Caco-2 (cell line): ENCODE data around the gene SPPL3. TPM values are rescaled to one million over a fixed set of nuclear protein-coding genes. Genes with fewer than 3 reads are reported as not detected.
A peak's percentile ranks its signal among the peaks of the same experiment; 100 is the strongest.

ENCODE experiments used
- BruUV-seq: library from RNA; stranded (reverse); fragments of 400-500 nt; replicated peaks from 2 replicates; lab custom pipeline; 2021; lab: Mats Ljungman, UMichigan
- CTCF ChIA-PET: fragments of 300-600 bp; sonication (Branson Sonifier 250); formaldehyde crosslinking; loops from one replicate; lab custom pipeline; 2022; ENCODE audit warnings: antibody characterized with exemption; lab: Charles Lee
- POLR2A ChIA-PET: fragments of 300-600 bp; sonication (Branson Sonifier 250); formaldehyde crosslinking; loops from one replicate; lab custom pipeline; 2022; ENCODE audit warnings: antibody characterized with exemption; lab: Charles Lee
- DNase-seq, 2 experiments: peaks; one replicate each; pipeline versions ENCODE4 v3.0.0 to v3.0.0-alpha.2; 2020 to 2022
- H3K27me3 ChIP-seq: replicated peaks from 2 replicates; pipeline ENCODE4 v1.6.0; 2011; ENCODE audit warnings: low read length; ENCODE audit not compliant: control insufficient read depth, insufficient read depth
- H3K36me3 ChIP-seq: 2 replicates; pipeline ENCODE4 v1.5.1; 2011; ENCODE audit warnings: low read length; ENCODE audit not compliant: control insufficient read depth, insufficient read depth
- H3K4me1 ChIP-seq: fragments of 250-450 bp; sonication (Bioruptor Pico); 2 replicates; pipeline ENCODE4 v1.5.1; 2020; ENCODE audit warnings: mild to moderate bottlenecking
- H3K4me3 ChIP-seq: 2 replicates; pipeline ENCODE4 v1.5.1; 2011; ENCODE audit warnings: low read depth, mild to moderate bottlenecking, control low read depth, low read length
- H3K9me3 ChIP-seq: fragments of 250-450 bp; sonication (Bioruptor Pico); 2 replicates; pipeline ENCODE4 v1.5.1; 2020; ENCODE audit warnings: mild to moderate bottlenecking, moderate library complexity
- H3K27ac Mint-ChIP-seq: one replicate; pipeline ENCODE4 v1.8.0; 2022; ENCODE audit warnings: mixed read lengths; ENCODE audit not compliant: unreplicated experiment
- H3K27me3 Mint-ChIP-seq: one replicate; pipeline ENCODE4 v1.8.0; 2022; ENCODE audit warnings: mixed read lengths; ENCODE audit not compliant: insufficient read depth, unreplicated experiment
- H3K36me3 Mint-ChIP-seq: one replicate; pipeline ENCODE4 v1.8.0; 2022; ENCODE audit warnings: mild to moderate bottlenecking, mixed read lengths; ENCODE audit not compliant: insufficient read depth, unreplicated experiment
- H3K4me1 Mint-ChIP-seq: one replicate; pipeline ENCODE4 v1.8.0; 2022; ENCODE audit warnings: low read depth, mixed read lengths; ENCODE audit not compliant: unreplicated experiment
- H3K4me3 Mint-ChIP-seq: one replicate; pipeline ENCODE4 v1.8.0; 2022; ENCODE audit warnings: mild to moderate bottlenecking, moderate library complexity, mixed read lengths; ENCODE audit not compliant: unreplicated experiment
- H3K9me3 Mint-ChIP-seq: one replicate; pipeline ENCODE4 v1.8.0; 2022; ENCODE audit warnings: mixed read lengths; ENCODE audit not compliant: unreplicated experiment
- CTCF ChIP-seq, 2 experiments: fragments of 200-600 bp in 1 of 2; IDR thresholded peaks; 1 replicate in 1 of 2; 2 replicates in 1 of 2; pipeline versions ENCODE4 v1.5.1 to v1.8.0; 2011 to 2022; ENCODE audit warnings: antibody characterized with exemption in 1 of 2, control low read depth in 1 of 2, inconsistent platforms in 1 of 2, low read depth in 1 of 2, low read length in 1 of 2, mild to moderate bottlenecking in 1 of 2, moderate library complexity in 1 of 2; ENCODE audit not compliant: insufficient read depth in 1 of 2, severe bottlenecking in 1 of 2, unreplicated experiment in 1 of 2
- intact Hi-C: fragments of 100-400 bp; cut with micrococcal nuclease; formaldehyde crosslinking; loops from one replicate; pipeline ENCODE4 v1.10.0; 2022; ENCODE audit not compliant: unreplicated experiment
- total RNA-seq: library from RNA; stranded (reverse); gene quantifications from 2 replicates; pipeline ENCODE4 v1.2.3, GENCODE V29; 2022

Gene SPPL3
- total RNA-seq, 1 experiment from 2014 or later: 63.4 TPM

DNA sequence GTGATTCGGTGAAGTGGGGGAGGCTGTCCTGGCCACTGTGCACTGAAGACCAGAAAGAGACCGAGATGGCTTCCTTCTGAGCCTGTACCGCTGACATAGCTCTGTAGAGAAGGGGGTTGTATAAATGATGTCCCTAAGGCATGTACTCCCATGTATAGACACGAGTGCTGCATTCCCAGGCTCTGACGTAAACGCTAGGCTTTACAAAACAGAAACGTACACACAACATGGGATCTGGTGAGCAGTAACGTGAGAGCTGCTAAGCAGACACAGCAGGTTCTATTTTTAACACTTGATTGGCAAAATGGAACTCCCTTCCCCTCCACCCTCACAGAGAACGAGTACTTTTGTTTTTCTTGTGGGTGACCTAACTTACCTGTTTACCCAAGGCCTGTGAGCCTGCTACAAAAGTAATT lies 142.6 kb downstream of the SPPL3 start:
- H3K4me1 ChIP-seq: no peaks in the 10 kb centered on the region
- H3K4me3 Mint-ChIP-seq: no peak overlapping the region
- H3K9me3 ChIP-seq: no peaks in the 10 kb centered on the region
- no peak overlapping the region for H3K4me3 ChIP-seq
- no peak for DNase-seq
- no peaks in the 10 kb centered on the region for H3K4me1 Mint-ChIP-seq
- no peaks in the 10 kb centered on the region for H3K9me3 Mint-ChIP-seq
- no peaks in the 10 kb centered on the region for H3K27me3 Mint-ChIP-seq
- ChIA-PET CTCF (no interaction called here), POLR2A (interaction anchor here (0.6 kb wide), 1 partner anchor 180 kb away, joined by 3 read pairs; the partner anchor contains the start of gene POP5)
- H3K36me3 Mint-ChIP-seq: peaks cover 53% of the 10 kb centered on the region
- no peak for TF ChIP-seq CTCF (IDR thresholded peaks at IDR 0.05; ENCODE audit: insufficient read depth in 1 of 2, low read depth in 1 of 2, low read length in 1 of 2, severe bottlenecking in 1 of 2, unreplicated experiment in 1 of 2)
- BruUV-seq: no TSS peak
- intact Hi-C loops: no loop called here
- no peak overlapping the region for H3K27ac Mint-ChIP-seq
- no peaks in the 10 kb centered on the region for H3K27me3 ChIP-seq
- H3K36me3 ChIP-seq: peaks cover 3% of the 10 kb centered on the region

DNA sequence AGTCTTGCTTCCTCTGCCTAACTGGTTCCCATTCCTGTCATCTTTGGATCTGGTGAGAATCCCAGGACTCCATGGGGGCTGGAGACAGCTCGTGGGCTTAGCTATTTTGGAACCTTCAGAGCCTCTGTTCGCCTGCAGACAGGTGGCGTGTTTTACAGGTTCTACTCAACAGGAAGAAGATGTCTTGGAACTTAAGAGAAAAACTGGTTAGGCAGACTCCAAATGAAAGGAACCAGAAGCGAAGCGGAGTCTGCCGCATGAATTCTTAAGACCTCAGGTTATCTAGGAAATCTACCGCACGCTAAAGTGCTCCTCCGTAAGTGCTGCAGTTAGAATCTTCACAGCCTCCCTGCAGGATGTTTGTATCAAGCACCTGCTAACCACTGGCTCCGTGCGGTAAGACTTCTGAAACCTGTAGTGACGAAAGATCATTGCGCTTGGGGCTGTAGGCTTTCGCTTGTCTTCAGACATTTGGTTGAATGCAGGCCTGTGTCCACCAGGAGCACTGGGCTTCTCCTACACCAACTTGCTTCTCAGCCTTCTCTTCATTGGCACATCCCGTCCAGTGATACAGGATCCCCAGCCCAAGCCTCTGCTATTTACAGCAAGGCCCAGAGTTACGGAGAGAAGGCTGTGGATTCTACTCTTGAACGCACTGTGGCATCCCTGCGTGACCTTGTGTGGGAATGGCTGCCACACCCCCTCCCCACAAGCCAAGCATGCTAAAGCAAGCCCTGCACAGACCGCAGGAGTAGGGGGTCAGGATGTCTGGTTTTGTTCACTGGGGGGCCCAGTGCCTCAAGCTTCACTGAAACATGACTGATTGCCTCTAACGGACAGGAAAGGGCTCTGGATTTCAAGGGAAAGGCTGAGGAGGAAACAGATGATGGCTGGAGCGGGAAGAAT lies 143.6 kb downstream of the SPPL3 start:
- Histone ChIP-seq H3K27me3 (no peaks in the 10 kb centered on the region), H3K4me1 (no peaks in the 10 kb centered on the region), H3K4me3 (no peak overlapping the region), H3K9me3 (no peaks in the 10 kb centered on the region), H3K36me3 (peaks cover 3% of the 10 kb centered on the region)
- H3K4me1 Mint-ChIP-seq: no peaks in the 10 kb centered on the region
- intact Hi-C loops: no loop called here
- H3K9me3 Mint-ChIP-seq: no peaks in the 10 kb centered on the region
- BruUV-seq: no TSS peak
- POLR2A ChIA-PET: no interaction called here
- CTCF ChIA-PET: no interaction called here
- TF ChIP-seq CTCF (IDR thresholded peaks at IDR 0.05; ENCODE audit: insufficient read depth in 1 of 2, low read depth in 1 of 2, low read length in 1 of 2, severe bottlenecking in 1 of 2, unreplicated experiment in 1 of 2): no peak
- no peak for DNase-seq
- peaks cover 53% of the 10 kb centered on the region for H3K36me3 Mint-ChIP-seq
- H3K4me3 Mint-ChIP-seq: no peak overlapping the region
- H3K27ac Mint-ChIP-seq: peak overlapping the region; percentile 66
- no peaks in the 10 kb centered on the region for H3K27me3 Mint-ChIP-seq

- no peak overlapping the region for H3K4me3 Mint-ChIP-seq
- H3K36me3 ChIP-seq: peaks cover 3% of the 10 kb centered on the region
- H3K27ac Mint-ChIP-seq: peak overlapping the region; percentile 66
- POLR2A ChIA-PET: no interaction called here
- CTCF ChIA-PET: no interaction called here
- no peak for DNase-seq
- H3K27me3 ChIP-seq: no peaks in the 10 kb centered on the region
- no peak for TF ChIP-seq CTCF (IDR thresholded peaks at IDR 0.05; ENCODE audit: insufficient read depth in 1 of 2, low read depth in 1 of 2, low read length in 1 of 2, severe bottlenecking in 1 of 2, unreplicated experiment in 1 of 2)
- H3K4me1 Mint-ChIP-seq: no peaks in the 10 kb centered on the region
- H3K4me3 ChIP-seq: no peak overlapping the region
- no peaks in the 10 kb centered on the region for H3K4me1 ChIP-seq
- H3K36me3 Mint-ChIP-seq: peaks cover 47% of the 10 kb centered on the region
- BruUV-seq: no TSS peak
- no peaks in the 10 kb centered on the region for H3K9me3 ChIP-seq
- intact Hi-C loops: no loop called here
- no peaks in the 10 kb centered on the region for H3K27me3 Mint-ChIP-seq
- no peaks in the 10 kb centered on the region for H3K9me3 Mint-ChIP-seq
Observed at GRCh38 chr12:120759591-120760348, 144.4 kb downstream of the SPPL3 start.
